Endothelial cell of umbilical vein (primary cell): Measurements from ENCODE around the gene PFN4. TPM values are rescaled to one million over a fixed set of nuclear protein-coding genes. Genes with fewer than 3 reads are reported as not detected.

Source experiments
- BruUV-seq: library from RNA; stranded (reverse); fragments of 400-500 nt; replicated peaks from 2 replicates; lab custom pipeline; 2021; lab: Mats Ljungman, UMichigan
- CTCF ChIA-PET: fragments of 300-600, 350-600 bp; sonication (Branson Sonifier 250); formaldehyde crosslinking; loops from one replicate; lab custom pipeline; 2021; ENCODE audit warnings: antibody characterized with exemption, inconsistent platforms; lab: Charles Lee
- POLR2A ChIA-PET: fragments of 300-600, 350-600 bp; sonication (Branson Sonifier 250); formaldehyde crosslinking; loops from one replicate; lab custom pipeline; 2021; ENCODE audit warnings: antibody characterized with exemption, inconsistent platforms; lab: Charles Lee
- DNase-seq: peaks from one replicate; pipeline ENCODE4 v3.0.0-alpha.2; 2011; ENCODE audit warnings: low read depth, low spot score
- FAIRE-seq: peaks from 2 replicates; lab custom pipeline; 2011; peaks lifted over from hg19 to GRCh38; lab: Jason Lieb, UNC
- H2AFZ ChIP-seq: 2 replicates; pipeline ENCODE4 v1.6.0; 2012; ENCODE audit warnings: low read depth, low read length, control low read depth, inconsistent platforms
- H3K27ac ChIP-seq: 2 replicates; pipeline ENCODE4 v1.5.1; 2011; ENCODE audit warnings: low read depth, mild to moderate bottlenecking, control low read depth, low read length, moderate library complexity; ENCODE audit not compliant: insufficient read depth
- H3K27me3 ChIP-seq, 2 experiments: 2 replicates each; pipeline versions ENCODE4 v1.6.0 to v1.6.1; 2011; ENCODE audit warnings: low read length in 2 of 2, mixed read lengths in 1 of 2; ENCODE audit not compliant: control insufficient read depth in 2 of 2, insufficient read depth in 2 of 2
- H3K36me3 ChIP-seq, 2 experiments: 2 replicates in 1 of 2; 3 replicates in 1 of 2; pipeline ENCODE4 v1.5.1; 2011; ENCODE audit warnings: low read length in 2 of 2, mild to moderate bottlenecking in 1 of 2, moderate library complexity in 1 of 2; ENCODE audit not compliant: control insufficient read depth in 2 of 2, insufficient read depth in 2 of 2; ENCODE audit errors: extremely low read depth in 1 of 2
- H3K4me1 ChIP-seq: 3 replicates; pipeline ENCODE4 v1.5.1; 2011; ENCODE audit warnings: mild to moderate bottlenecking, low read length; ENCODE audit not compliant: control insufficient read depth, insufficient read depth; ENCODE audit errors: extremely low read depth
- H3K4me2 ChIP-seq: 2 replicates; pipeline ENCODE4 v1.6.1; 2011; ENCODE audit warnings: low read length, control low read depth, mixed read lengths; ENCODE audit not compliant: insufficient read depth
- H3K4me3 ChIP-seq, 3 experiments: fragments of 200-600 bp in 1 of 3; sonication (generic), shearing (Covaris generic) in 1 of 3; replicated peaks in 1 of 3; 2 replicates each; pipeline ENCODE4 v1.5.1; 2011 to 2016; ENCODE audit warnings: control low read depth in 3 of 3, low read length in 3 of 3, mild to moderate bottlenecking in 2 of 3, inconsistent platforms in 1 of 3, low read depth in 1 of 3, moderate library complexity in 1 of 3; ENCODE audit not compliant: insufficient read depth in 1 of 3
- H3K79me2 ChIP-seq: 2 replicates; pipeline ENCODE4 v1.6.0; 2012; ENCODE audit warnings: low read length, inconsistent platforms; ENCODE audit not compliant: control insufficient read depth, insufficient read depth
- H3K9ac ChIP-seq: replicated peaks from 2 replicates; pipeline ENCODE3; 2011; ENCODE audit warnings: low read length, control low read depth; ENCODE audit not compliant: insufficient read depth; ENCODE audit errors: extremely low read depth
- H3K9me1 ChIP-seq: replicated peaks from 3 replicates; pipeline ENCODE4 v1.6.0; 2011; ENCODE audit warnings: mild to moderate bottlenecking, low read length; ENCODE audit not compliant: control insufficient read depth, insufficient read depth; ENCODE audit errors: extremely low read depth
- H3K9me3 ChIP-seq: replicated peaks from 2 replicates; pipeline ENCODE4 v1.5.1; 2012; ENCODE audit warnings: low read length, inconsistent platforms; ENCODE audit not compliant: control insufficient read depth, insufficient read depth
- H4K20me1 ChIP-seq: replicated peaks from 2 replicates; pipeline ENCODE3; 2011; ENCODE audit warnings: mild to moderate bottlenecking, low read length; ENCODE audit not compliant: control insufficient read depth, insufficient read depth; ENCODE audit errors: extremely low read depth
- CTCF ChIP-seq, 2 donors: IDR thresholded peaks; 1 replicate in 1 of 2; 2 replicates in 1 of 2; pipeline ENCODE4 v1.5.1; 2011; ENCODE audit warnings: low read length in 2 of 2, mild to moderate bottlenecking in 2 of 2, moderate library complexity in 2 of 2, control low read depth in 1 of 2, inconsistent platforms in 1 of 2, low read depth in 1 of 2; ENCODE audit not compliant: insufficient read depth in 1 of 2; ENCODE audit errors: extremely low read depth in 1 of 2
- EZH2 ChIP-seq: IDR thresholded peaks from 2 replicates; pipeline ENCODE4 v1.6.1; 2012; ENCODE audit warnings: borderline replicate concordance, low read depth, mild to moderate bottlenecking, moderate library complexity, low read length, inconsistent platforms; ENCODE audit not compliant: severe bottlenecking
- FOS ChIP-seq: IDR thresholded peaks from 2 replicates; pipeline ENCODE4 v1.6.1; 2011; ENCODE audit warnings: mild to moderate bottlenecking, low read length, moderate library complexity, borderline replicate concordance; ENCODE audit not compliant: insufficient read depth
- GATA2 ChIP-seq: IDR thresholded peaks from 2 replicates; pipeline ENCODE4 v1.7.0; 2011; ENCODE audit warnings: low read depth, mild to moderate bottlenecking, moderate library complexity, mixed read lengths, low read length; ENCODE audit not compliant: insufficient read length, insufficient read depth
- JUN ChIP-seq: IDR thresholded peaks from 2 replicates; pipeline ENCODE4 v1.6.1; 2011; ENCODE audit warnings: borderline replicate concordance, low read depth; ENCODE audit not compliant: insufficient read length, insufficient read depth
- MAX ChIP-seq: IDR thresholded peaks from 2 replicates; pipeline ENCODE4 v1.6.1; 2011; ENCODE audit not compliant: insufficient read depth, insufficient read length
- MYC ChIP-seq: IDR thresholded peaks from one replicate; pipeline ENCODE4 v1.6.1; 2011; ENCODE audit warnings: mild to moderate bottlenecking, low read depth, low read length
- POLR2A ChIP-seq: IDR thresholded peaks from 2 replicates; pipeline ENCODE4 v1.6.1; 2012; ENCODE audit warnings: low read depth, mild to moderate bottlenecking, control low read depth, low read length
- POLR2AphosphoS5 ChIP-seq: IDR thresholded peaks from 2 replicates; pipeline ENCODE4 v1.6.1; 2012; ENCODE audit warnings: low read depth, mild to moderate bottlenecking, control low read depth, low read length, moderate library complexity; ENCODE audit not compliant: insufficient read depth
- dilution Hi-C: fragments of 300-500 bp; cut with MboI; formaldehyde crosslinking; loops from one replicate; pipeline ENCODE4 v1.15.0; 2019; ENCODE audit warnings: low sequenced_read_pairs; ENCODE audit not compliant: extremely low pct_ligation_motif_present
- intact Hi-C: fragments of 100-400 bp; cut with micrococcal nuclease; formaldehyde crosslinking; loops from one replicate; pipeline ENCODE4 v1.10.0; 2022
- polyA plus RNA-seq, 4 experiments: library from polyadenylated mRNA; depleted of rRNA in 3 of 4; stranded (reverse) in 3 of 4; unstranded in 1 of 4; fragments of >200 nt; gene quantifications; 2 replicates each; pipeline versions ENCODE4 v1.2.1 to v1.2.3, GENCODE V29; 2011 to 2012; ENCODE audit warnings: missing spikeins in 1 of 4
- total RNA-seq: library from RNA; stranded (reverse); gene quantifications from 2 replicates; pipeline ENCODE4 v1.2.3, GENCODE V29; 2021

The PFN4 gene
- total and polyA plus RNA-seq, 2 donors (not counting 3 experiments of a cell fraction or from before 2014, with no cell fraction given) = 0.23 to 0.93 TPM

- no peaks in the 10 kb centered on the region for H3K9me3 ChIP-seq
- no peak overlapping the region for H3K9ac ChIP-seq
- peaks cover 0 to 2% of the 10 kb centered on the region in 2 experiments for H3K27me3 ChIP-seq
- ChIA-PET CTCF (interaction anchor here (1.1 to 1.8 kb wide), 2 partner anchors 11 to 13 kb away, joined by 4 to 5 read pairs; partner anchors contain the start of gene FAM228B), POLR2A (no interaction called here)
- FAIRE-seq (no peak), DNase-seq (no peak)
- H3K79me2 ChIP-seq = no peaks in the 10 kb centered on the region
- H3K4me2 ChIP-seq = no peak overlapping the region
- intact Hi-C loops (no loop called here), dilution Hi-C loops (no loop called here)
- no peaks in the 10 kb centered on the region for H3K9me1 ChIP-seq
- TF ChIP-seq MYC = no peak
- TF ChIP-seq EZH2 = no peak
- no peak for TF ChIP-seq JUN
- TF ChIP-seq POLR2A = no peak
- TF ChIP-seq FOS = no peak
- TF ChIP-seq POLR2AphosphoS5 = no peak
- TF ChIP-seq CTCF (IDR thresholded peaks at IDR 0.05; ENCODE audit: extremely low read depth in 1 of 2, insufficient read depth in 1 of 2, low read depth in 1 of 2, low read length in 2 of 2) = no peak
- no peak for TF ChIP-seq MAX
- TF ChIP-seq GATA2 = no peak
- BruUV-seq = no TSS peak
- H3K36me3 ChIP-seq = no peaks in the 10 kb centered on the region
- H3K4me3 ChIP-seq = no peak overlapping the region
- H3K4me1 ChIP-seq = no peaks in the 10 kb centered on the region
- H4K20me1 ChIP-seq = no peaks in the 10 kb centered on the region
- H3K27ac ChIP-seq = no peak overlapping the region
- H2AFZ ChIP-seq = no peak overlapping the region
Measured at GRCh38 chr2:24111407-24111901, 11.7 kb downstream of the PFN4 start.
